Measurements from ENCODE around the gene CRTAP.

- TF ChIP-seq CTCF (IDR thresholded peaks at IDR 0.05 in 4 of 5, conservative IDR thresholded peaks at IDR 0.05 in 1 of 5) (no peak), POLR2A (IDR thresholded peaks at IDR 0.05) (no peak)
These were observed 30.6 kb downstream of the CRTAP start for GRCh38 chr3:33144433-33144832.
